Neural cell (in vitro differentiated cells): Measurements from ENCODE around the gene DEF6. TPM values are rescaled to one million over a fixed set of nuclear protein-coding genes. Genes with fewer than 3 reads are reported as not detected.

Source experiments
- H2AFZ ChIP-seq: fragments of 200-600, 300-800 bp; sonication (generic), shearing (Covaris generic); 2 replicates; pipeline ENCODE4 v1.6.0; 2014; ENCODE audit warnings: low read depth, mild to moderate bottlenecking, antibody characterized with exemption, low read length, moderate library complexity
- H3F3A ChIP-seq: fragments of 200-600 bp; shearing (Covaris generic); 2 replicates; pipeline ENCODE4 v1.6.1; 2016; ENCODE audit warnings: mild to moderate bottlenecking, moderate library complexity, mixed read lengths, antibody characterized with exemption, low read length; ENCODE audit not compliant: insufficient read depth, poor library complexity, severe bottlenecking
- H3K27ac ChIP-seq: fragments of 200-600, 300-800 bp; sonication (generic), shearing (Covaris generic); 2 replicates; pipeline ENCODE4 v1.5.1; 2014; ENCODE audit warnings: mild to moderate bottlenecking, low read length, moderate library complexity
- H3K27me3 ChIP-seq: fragments of 300-800, 200-600 bp; sonication (generic), shearing (Covaris generic); 2 replicates; pipeline ENCODE4 v1.6.0; 2014; ENCODE audit warnings: mild to moderate bottlenecking, low read depth, low read length, moderate library complexity; ENCODE audit not compliant: insufficient read depth
- H3K36me3 ChIP-seq: fragments of 300-800, 200-600 bp; sonication (generic), shearing (Covaris generic); 2 replicates; pipeline ENCODE4 v1.5.1; 2014; ENCODE audit warnings: mild to moderate bottlenecking, antibody characterized with exemption, low read length, moderate library complexity; ENCODE audit not compliant: insufficient read depth
- H3K4me2 ChIP-seq: fragments of 300-800, 200-600 bp; sonication (generic), shearing (Covaris generic); 2 replicates; pipeline ENCODE4 v1.6.0; 2014; ENCODE audit warnings: mild to moderate bottlenecking, low read length
- H3K4me3 ChIP-seq: fragments of 300-800, 200-600 bp; sonication (generic), shearing (Covaris generic); 2 replicates; pipeline ENCODE4 v1.5.1; 2014; ENCODE audit warnings: mild to moderate bottlenecking, low read length, moderate library complexity
- H3K79me2 ChIP-seq: fragments of 200-600 bp; shearing (Covaris generic); replicated peaks from 2 replicates; pipeline ENCODE4 v1.6.0; 2014; ENCODE audit warnings: mild to moderate bottlenecking, low read length, moderate library complexity; ENCODE audit not compliant: insufficient read depth
- H3K9ac ChIP-seq: fragments of 300-800, 200-600 bp; sonication (generic), shearing (Covaris generic); 2 replicates; pipeline ENCODE4 v1.6.1; 2016; ENCODE audit warnings: mild to moderate bottlenecking, low read length, mixed read lengths
- H3K9me2 ChIP-seq: fragments of 200-600 bp; shearing (Covaris generic); 2 replicates; pipeline ENCODE4 v1.6.1; 2016; ENCODE audit warnings: mild to moderate bottlenecking, low read length, mixed read lengths; ENCODE audit not compliant: insufficient read depth
- H3K9me3 ChIP-seq: fragments of 200-600, 300-800 bp; sonication (generic), shearing (Covaris generic); 2 replicates; pipeline ENCODE4 v1.6.1; 2016; ENCODE audit warnings: mild to moderate bottlenecking, mixed run types, low read length, moderate library complexity, mixed read lengths
- H4K20me1 ChIP-seq: fragments of 200-600 bp; shearing (Covaris generic); 2 replicates; pipeline ENCODE4 v1.6.1; 2016; ENCODE audit warnings: mild to moderate bottlenecking, mixed run types; ENCODE audit not compliant: insufficient read depth
- CTCF ChIP-seq: fragments of 450-650 bp; IDR thresholded peaks from 2 replicates; pipeline ENCODE4 v1.5.1; 2014; ENCODE audit warnings: antibody characterized with exemption, mild to moderate bottlenecking, moderate library complexity; ENCODE audit not compliant: poor library complexity, severe bottlenecking
- EP300 ChIP-seq: fragments of 450-650 bp; conservative IDR thresholded peaks from 2 replicates; pipeline ENCODE4 v1.6.1; 2014; ENCODE audit warnings: antibody characterized with exemption, mild to moderate bottlenecking, moderate library complexity; ENCODE audit not compliant: poor library complexity, severe bottlenecking
- EZH2 ChIP-seq: fragments of 200-600, 300-800 bp; shearing (Covaris generic), sonication (generic); IDR thresholded peaks from 2 replicates; pipeline ENCODE4 v1.6.1; 2014; ENCODE audit warnings: antibody characterized with exemption, low read length, borderline replicate concordance, mild to moderate bottlenecking; ENCODE audit not compliant: insufficient read depth, poor library complexity, severe bottlenecking
- MXI1 ChIP-seq: fragments of 450-650 bp; conservative IDR thresholded peaks from 2 replicates; pipeline ENCODE4 v1.6.1; 2014; ENCODE audit warnings: antibody characterized with exemption, mild to moderate bottlenecking; ENCODE audit not compliant: poor library complexity, severe bottlenecking
- POLR2AphosphoS5 ChIP-seq: IDR thresholded peaks from 2 replicates; pipeline ENCODE4 v1.6.1; 2012
- RAD21 ChIP-seq: fragments of 450-650 bp; conservative IDR thresholded peaks from 2 replicates; pipeline ENCODE4 v1.6.1; 2014; ENCODE audit warnings: antibody characterized with exemption, mild to moderate bottlenecking, moderate library complexity
- REST ChIP-seq: IDR thresholded peaks from 2 replicates; pipeline ENCODE4 v1.6.1; 2012; ENCODE audit warnings: borderline replicate concordance
- SMC3 ChIP-seq: fragments of 450-650 bp; conservative IDR thresholded peaks from 2 replicates; pipeline ENCODE4 v1.6.1; 2014; ENCODE audit warnings: antibody characterized with exemption, mild to moderate bottlenecking, moderate library complexity; ENCODE audit not compliant: poor library complexity
- TAF1 ChIP-seq: IDR thresholded peaks from 2 replicates; pipeline ENCODE4 v1.6.1; 2012; ENCODE audit warnings: low read depth
- polyA plus RNA-seq: library from polyadenylated mRNA; depleted of rRNA; stranded (reverse); fragments of >200 nt; gene quantifications from 2 replicates; pipeline ENCODE4 v1.2.3, GENCODE V29; 2014

Gene DEF6
- polyA plus RNA-seq, 1 donor from 2014 or later: 1.3 TPM

GRCh38 chr6:35291491-35291890 is 6.1 kb upstream of the DEF6 start:
- H3K9ac ChIP-seq: no peak overlapping the region
- no peaks in the 10 kb centered on the region for H4K20me1 ChIP-seq
- no peaks in the 10 kb centered on the region for H3K9me3 ChIP-seq
- no peak overlapping the region for H3K4me2 ChIP-seq
- no peak overlapping the region for H2AFZ ChIP-seq
- H3K9me2 ChIP-seq: no peaks in the 10 kb centered on the region
- H3K27me3 ChIP-seq: no peaks in the 10 kb centered on the region
- H3K36me3 ChIP-seq: peaks cover 2% of the 10 kb centered on the region
- TF ChIP-seq EP300 (no peak), CTCF (no peak), RAD21 (no peak), REST (no peak), SMC3 (no peak)
- no peak overlapping the region for H3K27ac ChIP-seq
- H3F3A ChIP-seq: no peaks in the 10 kb centered on the region
- H3K4me3 ChIP-seq: no peak overlapping the region
- no peaks in the 10 kb centered on the region for H3K79me2 ChIP-seq

- TF ChIP-seq RAD21 (no peak), CTCF (no peak), EZH2 (no peak), POLR2AphosphoS5 (no peak), EP300 (no peak), TAF1 (no peak), REST (no peak), MXI1 (no peak), SMC3 (no peak)
- H3K27me3 ChIP-seq: no peaks in the 10 kb centered on the region
- H3K9me3 ChIP-seq: no peaks in the 10 kb centered on the region
- H3K36me3 ChIP-seq: no peaks in the 10 kb centered on the region
- no peaks in the 10 kb centered on the region for H3K79me2 ChIP-seq
- no peaks in the 10 kb centered on the region for H4K20me1 ChIP-seq
- H2AFZ ChIP-seq: no peak overlapping the region
- H3K4me2 ChIP-seq: no peak overlapping the region
- no peak overlapping the region for H3K27ac ChIP-seq
- no peaks in the 10 kb centered on the region for H3F3A ChIP-seq
- no peak overlapping the region for H3K9ac ChIP-seq
- H3K4me3 ChIP-seq: no peak overlapping the region
- no peaks in the 10 kb centered on the region for H3K9me2 ChIP-seq
Measured at GRCh38 chr6:35292494-35292893, 5.1 kb upstream of the DEF6 start.
